ENCODE measurements around the gene FLRT1. TPM values are rescaled to one million over a fixed set of nuclear protein-coding genes. Genes with fewer than 3 reads are reported as not detected.

Gene FLRT1
- polyA plus RNA-seq, 4 donors, result 2.6 to 4.1 (median 3.1) TPM

- no peak for DNase-seq (ENCODE audit: low read depth in 4 of 4, low spot score in 3 of 4)
These were observed 48.6 kb downstream of the FLRT1 start for GRCh38 chr11:64084146-64084950.

GRCh38 chr11:64084951-64085710 is 49.4 kb downstream of the FLRT1 start:
- DNase-seq (ENCODE audit: low read depth in 4 of 4, low spot score in 3 of 4), result peak in 3 of 4 donors; percentile 63 to 68 (median 67)

Other genes starting within 250 kb of the FLRT1 start
- 10 to 100 TPM; 28.4 to 37.0 (median 29.2) TPM for gene SPINDOC, start 222.5 kb upstream of the FLRT1 start, polyA plus RNA-seq (ENCODE audit: insufficient read length in 4 of 4)
- gene MARK2, start 196.8 kb upstream of the FLRT1 start, polyA plus RNA-seq (ENCODE audit: insufficient read length in 4 of 4), result 10 to 100 TPM; 31.5 to 39.5 (median 36.9) TPM
- gene RCOR2, start 118.8 kb upstream of the FLRT1 start, polyA plus RNA-seq (ENCODE audit: insufficient read length in 4 of 4), result 10 to 100 TPM; 10.5 to 14.5 (median 13.1) TPM
- 10 to 100 TPM; 30.3 to 36.5 (median 32.0) TPM for gene NAA40, start 96.9 kb upstream of the FLRT1 start, polyA plus RNA-seq (ENCODE audit: insufficient read length in 4 of 4)
- 100 to 1,000 TPM; 224 to 368 (median 262) TPM for gene COX8A, start 61.3 kb upstream of the FLRT1 start, polyA plus RNA-seq (ENCODE audit: insufficient read length in 4 of 4)
- gene OTUB1, start 49.5 kb upstream of the FLRT1 start, polyA plus RNA-seq (ENCODE audit: insufficient read length in 4 of 4), result 100 to 1,000 TPM; 102 to 109 (median 106) TPM
- 10 to 100 TPM; 13.6 to 18.9 (median 14.1) TPM for gene MACROD1, start 130.2 kb downstream of the FLRT1 start, polyA plus RNA-seq (ENCODE audit: insufficient read length in 4 of 4)
- gene STIP1, start 150.2 kb downstream of the FLRT1 start, polyA plus RNA-seq (ENCODE audit: insufficient read length in 4 of 4), result 100 to 1,000 TPM; 188 to 239 (median 197) TPM
- 1 to 10 TPM; 5.0 to 9.2 (median 5.8) TPM for gene FERMT3, start 170.8 kb downstream of the FLRT1 start, polyA plus RNA-seq (ENCODE audit: insufficient read length in 4 of 4)
- 10 to 100 TPM; 41.9 to 52.0 (median 44.9) TPM for gene TRPT1, start 190.3 kb downstream of the FLRT1 start, polyA plus RNA-seq (ENCODE audit: insufficient read length in 4 of 4)
- gene NUDT22, start 190.3 kb downstream of the FLRT1 start, polyA plus RNA-seq (ENCODE audit: insufficient read length in 4 of 4), result 10 to 100 TPM; 20.1 to 31.8 (median 22.9) TPM
- gene DNAJC4, start 194.6 kb downstream of the FLRT1 start, polyA plus RNA-seq (ENCODE audit: insufficient read length in 4 of 4), result 10 to 100 TPM; 62.1 to 75.6 (median 63.9) TPM
- gene VEGFB, start 198.7 kb downstream of the FLRT1 start, polyA plus RNA-seq (ENCODE audit: insufficient read length in 4 of 4), result 10 to 100 TPM; 80.7 to 98.7 (median 93.8) TPM
- gene FKBP2, start 205.2 kb downstream of the FLRT1 start, polyA plus RNA-seq (ENCODE audit: insufficient read length in 4 of 4), result 100 to 1,000 TPM in 1 of 4 donors, 10 to 100 TPM in 3; 76.2 to 109 (median 85.7) TPM
- gene PPP1R14B, start 211.0 kb downstream of the FLRT1 start, polyA plus RNA-seq (ENCODE audit: insufficient read length in 4 of 4), result 10 to 100 TPM; 61.9 to 88.4 (median 74.0) TPM
- 10 to 100 TPM; 12.2 to 15.1 (median 13.8) TPM for gene PLCB3, start 215.6 kb downstream of the FLRT1 start, polyA plus RNA-seq (ENCODE audit: insufficient read length in 4 of 4)
- 10 to 100 TPM; 44.2 to 69.5 (median 49.2) TPM for gene BAD, start 248.7 kb downstream of the FLRT1 start, polyA plus RNA-seq (ENCODE audit: insufficient read length in 4 of 4)
- 10 to 100 TPM; 30.3 to 46.9 (median 35.1) TPM for gene GPR137, start 249.9 kb downstream of the FLRT1 start, polyA plus RNA-seq (ENCODE audit: insufficient read length in 4 of 4)

All from right renal pelvis (tissue), 4 donors.